ENCODE results near the gene CNIH1.
A peak's percentile ranks its signal among the peaks of the same experiment; 100 is the strongest.
"Not testable (repeated sequence)": the region's sequence is repeated elsewhere in the genome, so short reads cannot be mapped to it uniquely, and the experiment has no call there.

CNIH1 gene

GRCh38 chr14:54420478-54421142 is 20.6 kb downstream of the CNIH1 start:
- H3K4me3 ChIP-seq (ENCODE audit: low read depth, low read length), result no peak overlapping the region
- peak; percentile 48 for TF ChIP-seq CTCF (IDR thresholded peaks at IDR 0.05; ENCODE audit: low read depth, low read length, missing control alignments)
- DNase-seq (ENCODE audit: low read depth), result no peak

DNA sequence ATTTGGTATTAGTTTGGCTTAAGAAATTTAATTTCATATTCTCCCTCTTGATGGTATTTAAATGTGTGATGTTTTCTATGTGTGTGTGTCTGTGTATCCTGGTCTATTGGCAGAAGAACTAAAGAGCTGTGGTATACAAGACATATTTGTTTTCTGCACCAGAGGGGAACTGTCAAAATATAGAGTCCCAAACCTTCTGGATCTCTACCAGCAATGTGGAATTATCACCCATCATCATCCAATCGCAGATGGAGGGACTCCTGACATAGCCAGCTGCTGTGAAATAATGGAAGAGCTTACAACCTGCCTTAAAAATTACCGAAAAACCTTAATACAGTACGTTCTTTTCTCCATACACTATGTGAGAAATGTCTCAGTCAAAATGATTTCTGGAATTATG is 29.8 kb downstream of the CNIH1 start:
- DNase-seq (ENCODE audit: low read depth), result no peak
- H3K4me3 ChIP-seq (ENCODE audit: low read depth, low read length), result no peak overlapping the region
- TF ChIP-seq CTCF (IDR thresholded peaks at IDR 0.05; ENCODE audit: low read depth, low read length, missing control alignments), result no peak

DNA sequence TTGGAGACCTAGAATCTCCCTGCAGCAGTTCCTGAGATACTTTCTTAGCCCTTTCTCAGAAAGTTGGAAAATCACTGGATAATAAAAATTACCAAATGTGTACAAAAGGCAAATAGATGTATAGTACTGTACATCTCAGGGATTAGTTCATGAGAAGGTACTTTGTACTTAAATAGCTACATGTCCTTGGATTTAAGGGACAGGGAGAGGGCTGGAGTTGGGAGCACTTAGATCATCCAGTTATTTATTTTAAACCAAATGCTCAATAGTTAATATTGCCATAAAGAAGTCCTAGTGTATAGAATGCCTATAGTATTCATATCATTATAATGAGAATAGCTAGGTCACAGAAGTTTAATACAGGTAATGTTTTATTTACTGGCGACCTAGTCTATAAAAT is 31.0 kb downstream of the CNIH1 start:
- DNase-seq (ENCODE audit: low read depth), result no peak
- TF ChIP-seq CTCF (IDR thresholded peaks at IDR 0.05; ENCODE audit: low read depth, low read length, missing control alignments), result no peak
- no peak overlapping the region for H3K4me3 ChIP-seq (ENCODE audit: low read depth, low read length)

DNA sequence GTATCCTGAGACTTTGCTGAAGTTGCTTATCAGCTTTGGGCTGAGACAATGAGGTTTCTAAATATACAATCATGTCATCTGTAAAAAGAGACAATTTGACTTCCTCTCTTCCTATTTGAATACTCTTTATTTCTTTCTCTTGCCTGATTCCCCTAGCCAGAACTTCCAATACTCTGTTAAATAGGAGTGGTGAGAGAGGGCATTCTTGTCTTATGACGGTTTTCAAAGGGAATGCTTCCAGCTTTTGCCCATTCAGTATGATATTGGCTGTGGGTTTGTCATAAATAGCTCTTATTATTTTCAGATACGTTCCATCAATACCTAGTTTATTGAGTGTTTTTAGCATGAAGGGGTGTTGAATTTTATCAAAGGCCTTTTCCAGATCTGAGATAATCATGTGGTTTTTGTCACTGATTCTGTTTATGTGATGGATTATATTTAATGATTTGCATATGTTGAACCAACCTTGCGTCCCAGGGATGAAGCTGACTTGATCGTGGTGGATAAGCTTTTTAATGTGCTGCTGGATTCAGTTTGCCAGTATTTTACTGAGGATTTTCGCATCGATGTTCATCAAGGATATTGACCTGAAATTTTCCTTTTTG is 37.7 kb downstream of the CNIH1 start:
- H3K4me3 ChIP-seq (ENCODE audit: low read depth, low read length); DNase-seq (ENCODE audit: low read depth): not testable (repeated sequence)

- TF ChIP-seq CTCF (IDR thresholded peaks at IDR 0.05; ENCODE audit: low read depth, low read length, missing control alignments), result no peak
- no peak overlapping the region for H3K4me3 ChIP-seq (ENCODE audit: low read depth, low read length)
- DNase-seq (ENCODE audit: low read depth), result no peak
Measured at GRCh38 chr14:54399560-54399959, 41.6 kb downstream of the CNIH1 start.

DNA sequence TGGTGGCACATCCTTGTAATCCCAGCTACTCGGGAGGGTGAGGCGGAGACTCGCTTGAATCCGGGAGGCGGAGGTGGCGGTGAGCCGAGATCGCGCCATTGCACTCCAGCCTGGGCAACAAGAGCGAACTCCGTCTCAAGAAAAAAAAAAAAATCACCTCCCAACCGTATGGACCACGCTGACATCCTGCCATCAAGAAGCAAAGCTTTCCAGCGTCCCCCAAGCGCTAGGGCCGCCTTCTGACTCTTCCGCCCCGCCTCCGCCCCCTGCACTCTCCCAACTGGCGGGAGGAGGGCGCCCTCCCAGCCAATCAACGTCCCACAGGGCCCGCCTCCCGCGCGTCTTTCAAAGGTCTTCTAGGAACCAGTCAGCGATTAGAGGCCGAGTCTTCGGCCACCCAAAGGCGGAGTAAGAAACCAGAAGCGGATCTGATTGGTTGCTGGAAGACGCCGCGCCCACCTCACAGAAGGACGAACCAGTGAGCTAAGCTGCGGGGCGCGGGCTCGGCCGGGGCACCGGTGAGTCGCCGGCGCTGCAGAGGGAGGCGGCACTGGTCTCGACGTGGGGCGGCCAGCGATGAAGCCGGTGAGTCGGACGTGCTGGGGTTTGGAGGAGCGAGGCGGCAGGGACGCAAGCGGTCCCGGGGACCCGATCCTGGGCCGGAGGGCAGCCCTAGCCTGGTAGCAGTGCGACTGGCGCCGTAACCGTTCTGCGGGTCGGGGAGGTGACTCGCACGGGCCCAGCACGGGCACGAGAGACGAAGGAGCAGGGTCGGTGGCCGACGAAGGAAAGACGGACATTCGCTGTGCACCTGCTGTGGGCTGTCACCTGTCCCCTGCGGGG is 44.5 kb downstream of the CNIH1 start, which contains the start of gene CDKN3:
Gene CDKN3 (plus strand): TSS at position 515 of the 843 bp plus-strand sequence. CDS start 62 bp downstream, at position 577.
- peak; percentile 31 for TF ChIP-seq CTCF (IDR thresholded peaks at IDR 0.05; ENCODE audit: low read depth, low read length, missing control alignments)
- H3K4me3 ChIP-seq (ENCODE audit: low read depth, low read length), result peak within 1 kb of the TSS; percentile 65
- peak; percentile 98 for DNase-seq (ENCODE audit: low read depth)

GRCh38 chr14:54396183-54396492 is 45.0 kb downstream of the CNIH1 start:
- peak overlapping the region; percentile 58 for H3K4me3 ChIP-seq (ENCODE audit: low read depth, low read length)
- DNase-seq (ENCODE audit: low read depth), result no peak
- TF ChIP-seq CTCF (IDR thresholded peaks at IDR 0.05; ENCODE audit: low read depth, low read length, missing control alignments), result no peak
